ENCODE results near the gene PSTK.

PSTK gene, protein sequence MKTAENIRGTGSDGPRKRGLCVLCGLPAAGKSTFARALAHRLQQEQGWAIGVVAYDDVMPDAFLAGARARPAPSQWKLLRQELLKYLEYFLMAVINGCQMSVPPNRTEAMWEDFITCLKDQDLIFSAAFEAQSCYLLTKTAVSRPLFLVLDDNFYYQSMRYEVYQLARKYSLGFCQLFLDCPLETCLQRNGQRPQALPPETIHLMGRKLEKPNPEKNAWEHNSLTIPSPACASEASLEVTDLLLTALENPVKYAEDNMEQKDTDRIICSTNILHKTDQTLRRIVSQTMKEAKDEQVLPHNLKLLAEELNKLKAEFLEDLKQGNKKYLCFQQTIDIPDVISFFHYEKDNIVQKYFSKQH

GRCh38 chr10:122980209-122981065 lies at the start of gene PSTK:
PSTK (plus strand) TSS chr10:122980401; CDS start chr10:122980480, 79 bp downstream.
- Histone ChIP-seq H3K4me1 (ENCODE audit: control insufficient read depth, insufficient read depth, low read length) (peaks cover 4% of the 10 kb centered on the region), H3K9ac (ENCODE audit: low read length) (peak within 1 kb of the TSS; percentile 73), H3K4me3 (ENCODE audit: low read length) (peak within 1 kb of the TSS; percentile 91), H3K36me3 (ENCODE audit: control insufficient read depth, insufficient read depth, low read length) (no peaks in the 10 kb centered on the region), H3K27ac (ENCODE audit: low read depth, low read length) (peak within 1 kb of the TSS; percentile 96), H3K27me3 (ENCODE audit: control insufficient read depth, insufficient read depth, low read length) (no peaks in the 10 kb centered on the region)

- H3K36me3 ChIP-seq (ENCODE audit: control insufficient read depth, insufficient read depth, low read length): no peaks in the 10 kb centered on the region
- H3K27ac ChIP-seq (ENCODE audit: low read depth, low read length): no peak overlapping the region
- H3K9ac ChIP-seq (ENCODE audit: low read length): no peak overlapping the region
- no peak overlapping the region for H3K4me3 ChIP-seq (ENCODE audit: low read length)
- H3K4me1 ChIP-seq (ENCODE audit: control insufficient read depth, insufficient read depth, low read length): no peaks in the 10 kb centered on the region
- no peaks in the 10 kb centered on the region for H3K27me3 ChIP-seq (ENCODE audit: control insufficient read depth, insufficient read depth, low read length)
These were observed 48.9 kb upstream of the PSTK start for GRCh38 chr10:122931088-122931906.

- Histone ChIP-seq H3K36me3 (ENCODE audit: control insufficient read depth, insufficient read depth, low read length) (peaks cover 5% of the 10 kb centered on the region), H3K27me3 (ENCODE audit: control insufficient read depth, insufficient read depth, low read length) (no peaks in the 10 kb centered on the region), H3K9ac (ENCODE audit: low read length) (no peak overlapping the region), H3K4me3 (ENCODE audit: low read length) (no peak overlapping the region), H3K4me1 (ENCODE audit: control insufficient read depth, insufficient read depth, low read length) (no peaks in the 10 kb centered on the region), H3K27ac (ENCODE audit: low read depth, low read length) (no peak overlapping the region)
These were observed 40.9 kb upstream of the PSTK start for GRCh38 chr10:122939133-122939855.

- no peak overlapping the region for H3K9ac ChIP-seq (ENCODE audit: low read length)
- no peak overlapping the region for H3K27ac ChIP-seq (ENCODE audit: low read depth, low read length)
- peaks cover 5% of the 10 kb centered on the region for H3K36me3 ChIP-seq (ENCODE audit: control insufficient read depth, insufficient read depth, low read length)
- H3K4me1 ChIP-seq (ENCODE audit: control insufficient read depth, insufficient read depth, low read length): no peaks in the 10 kb centered on the region
- no peak overlapping the region for H3K4me3 ChIP-seq (ENCODE audit: low read length)
- H3K27me3 ChIP-seq (ENCODE audit: control insufficient read depth, insufficient read depth, low read length): no peaks in the 10 kb centered on the region
These were observed 40.2 kb upstream of the PSTK start for GRCh38 chr10:122939856-122940543.

GRCh38 chr10:122949296-122949695 lies 30.9 kb upstream of the PSTK start:
- H3K27ac ChIP-seq (ENCODE audit: low read depth, low read length): no peak overlapping the region
- H3K4me1 ChIP-seq (ENCODE audit: control insufficient read depth, insufficient read depth, low read length): peaks cover 4% of the 10 kb centered on the region
- no peak overlapping the region for H3K4me3 ChIP-seq (ENCODE audit: low read length)
- H3K36me3 ChIP-seq (ENCODE audit: control insufficient read depth, insufficient read depth, low read length): no peaks in the 10 kb centered on the region
- no peak overlapping the region for H3K9ac ChIP-seq (ENCODE audit: low read length)
- no peaks in the 10 kb centered on the region for H3K27me3 ChIP-seq (ENCODE audit: control insufficient read depth, insufficient read depth, low read length)

- Histone ChIP-seq H3K27ac (ENCODE audit: low read depth, low read length) (peak within 1 kb of the TSS; percentile 61), H3K4me3 (ENCODE audit: low read length) (peak within 1 kb of the TSS; percentile 84), H3K27me3 (ENCODE audit: control insufficient read depth, insufficient read depth, low read length) (no peaks in the 10 kb centered on the region), H3K36me3 (ENCODE audit: control insufficient read depth, insufficient read depth, low read length) (no peaks in the 10 kb centered on the region), H3K4me1 (ENCODE audit: control insufficient read depth, insufficient read depth, low read length) (peaks cover 4% of the 10 kb centered on the region), H3K9ac (ENCODE audit: low read length) (peak within 1 kb of the TSS; percentile 42)
These were observed 26.1 kb upstream of the PSTK start, which contains the start of gene C10orf88 for GRCh38 chr10:122953902-122954730. C10orf88 (minus strand) TSS chr10:122954227; CDS start chr10:122954178, 49 bp downstream.

GRCh38 chr10:122954731-122955050 lies 25.5 kb upstream of the PSTK start:
- no peak overlapping the region for H3K9ac ChIP-seq (ENCODE audit: low read length)
- H3K27me3 ChIP-seq (ENCODE audit: control insufficient read depth, insufficient read depth, low read length): no peaks in the 10 kb centered on the region
- H3K27ac ChIP-seq (ENCODE audit: low read depth, low read length): no peak overlapping the region
- peaks cover 4% of the 10 kb centered on the region for H3K4me1 ChIP-seq (ENCODE audit: control insufficient read depth, insufficient read depth, low read length)
- no peaks in the 10 kb centered on the region for H3K36me3 ChIP-seq (ENCODE audit: control insufficient read depth, insufficient read depth, low read length)
- peak overlapping the region; percentile 84 for H3K4me3 ChIP-seq (ENCODE audit: low read length)

- H3K36me3 ChIP-seq (ENCODE audit: control insufficient read depth, insufficient read depth, low read length): no peaks in the 10 kb centered on the region
- no peak overlapping the region for H3K27ac ChIP-seq (ENCODE audit: low read depth, low read length)
- H3K4me3 ChIP-seq (ENCODE audit: low read length): no peak overlapping the region
- no peak overlapping the region for H3K9ac ChIP-seq (ENCODE audit: low read length)
- no peaks in the 10 kb centered on the region for H3K27me3 ChIP-seq (ENCODE audit: control insufficient read depth, insufficient read depth, low read length)
- H3K4me1 ChIP-seq (ENCODE audit: control insufficient read depth, insufficient read depth, low read length): peaks cover 4% of the 10 kb centered on the region
These were observed 24.3 kb upstream of the PSTK start for GRCh38 chr10:122955892-122956291.

DNA sequence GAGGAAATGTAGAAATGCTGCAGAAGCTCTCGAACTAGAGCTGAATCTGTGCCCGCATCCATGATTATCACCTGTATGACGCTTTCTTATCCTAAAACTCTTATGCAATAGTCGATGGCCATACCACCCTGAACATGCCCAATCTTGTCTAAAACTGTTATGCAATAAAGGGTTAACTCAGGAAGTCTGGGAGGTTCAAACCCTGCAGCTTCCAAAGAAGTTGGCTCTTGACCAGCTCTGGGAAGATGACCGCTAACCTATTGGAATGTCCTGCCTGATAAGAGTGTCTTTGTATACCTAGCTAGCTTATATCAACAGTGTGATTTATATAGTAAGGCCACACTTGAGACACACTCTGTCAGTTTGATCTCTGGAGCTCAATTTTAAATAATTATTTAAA lies 22.7 kb upstream of the PSTK start:
- Histone ChIP-seq H3K27me3 (ENCODE audit: control insufficient read depth, insufficient read depth, low read length) (no peaks in the 10 kb centered on the region), H3K9ac (ENCODE audit: low read length) (no peak overlapping the region), H3K27ac (ENCODE audit: low read depth, low read length) (no peak overlapping the region), H3K4me3 (ENCODE audit: low read length) (no peak overlapping the region), H3K4me1 (ENCODE audit: control insufficient read depth, insufficient read depth, low read length) (peaks cover 4% of the 10 kb centered on the region), H3K36me3 (ENCODE audit: control insufficient read depth, insufficient read depth, low read length) (no peaks in the 10 kb centered on the region)

DNA sequence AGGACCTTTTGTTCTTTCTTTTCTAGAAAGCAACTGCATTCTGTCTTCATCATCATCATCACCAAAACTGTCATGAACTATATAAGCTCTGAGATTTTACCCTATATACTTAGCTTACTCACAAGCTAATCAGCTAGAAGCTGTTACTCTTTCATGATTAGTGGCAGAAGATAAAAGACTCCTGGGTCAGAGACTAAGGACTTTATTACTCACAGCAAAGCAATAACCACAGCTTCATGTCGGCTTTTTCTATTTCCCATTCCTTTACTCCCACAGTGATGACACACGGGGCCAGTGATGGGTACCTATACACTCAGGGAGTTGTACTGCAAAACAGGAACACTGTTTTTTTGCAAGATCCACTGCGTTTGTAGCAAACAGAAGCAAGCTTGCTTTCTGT lies 17.8 kb upstream of the PSTK start:
- H3K36me3 ChIP-seq (ENCODE audit: control insufficient read depth, insufficient read depth, low read length): no peaks in the 10 kb centered on the region

DNA sequence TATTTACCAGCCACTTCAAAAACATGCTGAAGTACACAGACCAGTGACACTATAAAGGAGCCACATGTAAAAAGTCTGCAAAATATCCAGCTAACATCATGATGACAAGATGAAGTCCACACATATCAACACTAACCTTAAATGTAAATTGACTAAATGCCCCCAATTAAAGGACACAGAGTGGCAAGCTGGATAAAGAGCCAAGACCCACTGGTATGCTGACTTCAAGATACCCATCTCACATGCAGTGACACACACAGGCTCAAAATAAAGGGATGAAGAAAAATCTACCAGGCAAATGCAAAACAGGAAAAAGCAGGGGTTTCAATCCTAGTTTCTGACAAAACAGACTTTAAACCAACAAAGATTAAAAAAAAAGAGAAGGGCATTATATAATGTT lies 13.3 kb upstream of the PSTK start:
- H3K9ac ChIP-seq (ENCODE audit: low read length): no peak overlapping the region
- H3K4me3 ChIP-seq (ENCODE audit: low read length): no peak overlapping the region
- H3K27me3 ChIP-seq (ENCODE audit: control insufficient read depth, insufficient read depth, low read length): no peaks in the 10 kb centered on the region
- no peak overlapping the region for H3K27ac ChIP-seq (ENCODE audit: low read depth, low read length)
- H3K4me1 ChIP-seq (ENCODE audit: control insufficient read depth, insufficient read depth, low read length): no peaks in the 10 kb centered on the region
- no peaks in the 10 kb centered on the region for H3K36me3 ChIP-seq (ENCODE audit: control insufficient read depth, insufficient read depth, low read length)

More for the DNA sequence above, 17.8 kb upstream of the PSTK start:
- no peaks in the 10 kb centered on the region for H3K27me3 ChIP-seq (ENCODE audit: control insufficient read depth, insufficient read depth, low read length)
- no peak overlapping the region for H3K9ac ChIP-seq (ENCODE audit: low read length)
- no peaks in the 10 kb centered on the region for H3K4me1 ChIP-seq (ENCODE audit: control insufficient read depth, insufficient read depth, low read length)
- H3K27ac ChIP-seq (ENCODE audit: low read depth, low read length): no peak overlapping the region
- no peak overlapping the region for H3K4me3 ChIP-seq (ENCODE audit: low read length)
